Heart left ventricle (tissue), 13 donors: ENCODE results near the gene DAAM2.

ENCODE experiments used
- POLR2A ChIP-seq, 2 donors: fragments of 450-650 bp; IDR thresholded peaks; one replicate each; pipeline ENCODE4 v1.6.1; 2017; ENCODE audit warnings: antibody characterized with exemption in 2 of 2, mild to moderate bottlenecking in 2 of 2, moderate library complexity in 2 of 2
- TF ChIP-seq, protein P1 (sequence below), 12 donors: fragments of 200-600 bp; sonication (generic) in 4 of 12; IDR thresholded peaks; one replicate each; pipeline versions ENCODE4 v1.5.0 to v1.8.0; 2018 to 2022; ENCODE audit warnings: antibody characterized with exemption in 12 of 12, mild to moderate bottlenecking in 5 of 12
- donor health status: ischemic (EF 13 %, LVEDD 7.1; RV severe dilation, severe dysfunction).
- donor health status: DM: no; HTN: yes; CAD: no.
- donor health status: DM: no; HTN: no; CAD: no.
- donor health status: ischemic (EF 25% LVEDD 6.9; RV normal size, moderate dysfunction).
- donor health status: ischemic (EF 25% LVEDD 5.7; RV mildly dilated, moderate dysfunction).
- donor health status: ischemic (EF 35%, LVEDD 5.7; RV mildly dilated, moderate dysfunction).
- donor health status: nonischemic (EF 11% LVEDD 7.7; RV severe dilation, severe dysfunction).
- donor health status: DM: yes; HTN: yes; CAD: no.
- donor health status: PGD.
- donor health status: ischemic (EF 29% LVEDD 5.4; RV normal size, mild dysfunction).
- donor health status: nonischemic (EF 23%, LVEDD 6.1; RV moderate dilation, normal function).

DNA sequence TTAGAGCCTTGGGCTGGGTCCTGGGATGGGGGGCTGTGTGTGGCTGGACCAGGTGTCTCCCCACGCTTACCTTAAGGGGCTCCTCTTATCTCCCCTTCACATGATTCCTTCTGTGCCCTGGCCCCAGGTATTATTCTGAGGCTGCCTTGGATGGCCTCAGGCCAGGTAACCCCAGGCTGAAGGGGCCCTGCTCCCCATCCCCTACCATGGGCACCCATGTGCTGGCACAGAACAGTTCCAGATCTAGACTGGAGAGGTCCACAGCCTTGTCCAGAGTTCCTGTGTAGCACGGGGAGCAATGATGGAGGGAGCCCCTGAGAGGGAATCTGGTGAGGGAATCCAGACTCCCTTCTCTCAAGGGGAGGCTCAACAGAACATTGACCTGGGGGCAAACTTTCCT lies 110.0 kb downstream of the DAAM2 start:
- TF ChIP-seq, protein P1, sequence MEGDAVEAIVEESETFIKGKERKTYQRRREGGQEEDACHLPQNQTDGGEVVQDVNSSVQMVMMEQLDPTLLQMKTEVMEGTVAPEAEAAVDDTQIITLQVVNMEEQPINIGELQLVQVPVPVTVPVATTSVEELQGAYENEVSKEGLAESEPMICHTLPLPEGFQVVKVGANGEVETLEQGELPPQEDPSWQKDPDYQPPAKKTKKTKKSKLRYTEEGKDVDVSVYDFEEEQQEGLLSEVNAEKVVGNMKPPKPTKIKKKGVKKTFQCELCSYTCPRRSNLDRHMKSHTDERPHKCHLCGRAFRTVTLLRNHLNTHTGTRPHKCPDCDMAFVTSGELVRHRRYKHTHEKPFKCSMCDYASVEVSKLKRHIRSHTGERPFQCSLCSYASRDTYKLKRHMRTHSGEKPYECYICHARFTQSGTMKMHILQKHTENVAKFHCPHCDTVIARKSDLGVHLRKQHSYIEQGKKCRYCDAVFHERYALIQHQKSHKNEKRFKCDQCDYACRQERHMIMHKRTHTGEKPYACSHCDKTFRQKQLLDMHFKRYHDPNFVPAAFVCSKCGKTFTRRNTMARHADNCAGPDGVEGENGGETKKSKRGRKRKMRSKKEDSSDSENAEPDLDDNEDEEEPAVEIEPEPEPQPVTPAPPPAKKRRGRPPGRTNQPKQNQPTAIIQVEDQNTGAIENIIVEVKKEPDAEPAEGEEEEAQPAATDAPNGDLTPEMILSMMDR (IDR thresholded peaks at IDR 0.05), result no peak
- no peak for TF ChIP-seq POLR2A (IDR thresholded peaks at IDR 0.05)
